Hepatocyte (in vitro differentiated cells): ENCODE measurements around the gene SLC4A5. TPM values are rescaled to one million over a fixed set of nuclear protein-coding genes. Genes with fewer than 3 reads are reported as not detected.

Experiments
- DNase-seq: peaks from one replicate; pipeline ENCODE4 v3.0.0-alpha.2; 2016; ENCODE audit warnings: low spot score
- H2AFZ ChIP-seq: fragments of 200-600 bp; sonication (generic); 2 replicates; pipeline ENCODE4 v1.6.0; 2016; ENCODE audit warnings: antibody characterized with exemption, mild to moderate bottlenecking
- H3K27ac ChIP-seq: fragments of 200-600 bp; sonication (generic); 2 replicates; pipeline ENCODE4 v1.5.1; 2016; ENCODE audit warnings: mild to moderate bottlenecking
- H3K27me3 ChIP-seq: fragments of 200-600 bp; sonication (generic); 2 replicates; pipeline ENCODE4 v1.6.1; 2016
- H3K36me3 ChIP-seq: fragments of 200-600 bp; sonication (generic); replicated peaks from 2 replicates; pipeline ENCODE4 v1.5.1; 2016; ENCODE audit warnings: low read depth; ENCODE audit not compliant: insufficient read depth
- H3K4me1 ChIP-seq: fragments of 200-600 bp; sonication (generic); 2 replicates; pipeline ENCODE4 v1.5.1; 2016; ENCODE audit warnings: mild to moderate bottlenecking, moderate library complexity; ENCODE audit not compliant: insufficient read depth
- H3K4me2 ChIP-seq: fragments of 200-600 bp; sonication (generic); 2 replicates; pipeline ENCODE4 v1.6.0; 2016
- H3K4me3 ChIP-seq: fragments of 200-600 bp; sonication (generic); 2 replicates; pipeline ENCODE4 v1.5.1; 2016; ENCODE audit warnings: mild to moderate bottlenecking
- H3K79me2 ChIP-seq: fragments of 200-600 bp; sonication (generic); 2 replicates; pipeline ENCODE4 v1.6.0; 2017; ENCODE audit warnings: mild to moderate bottlenecking
- H3K9me2 ChIP-seq: fragments of 200-600 bp; sonication (generic); replicated peaks from 2 replicates; pipeline ENCODE4 v1.6.0; 2017; ENCODE audit warnings: mild to moderate bottlenecking; ENCODE audit not compliant: insufficient read depth
- H3K9me3 ChIP-seq: fragments of 200-600 bp; sonication (generic); 2 replicates; pipeline ENCODE4 v1.5.1; 2016; ENCODE audit warnings: low read depth, mild to moderate bottlenecking
- H4K20me1 ChIP-seq: fragments of 200-600 bp; sonication (generic); 2 replicates; pipeline ENCODE4 v1.6.0; 2016; ENCODE audit warnings: mild to moderate bottlenecking; ENCODE audit not compliant: insufficient read depth, poor library complexity, severe bottlenecking
- CTCF ChIP-seq: fragments of 200-600 bp; sonication (generic); IDR thresholded peaks from 2 replicates; pipeline ENCODE4 v1.5.1; 2016; ENCODE audit warnings: antibody characterized with exemption, mild to moderate bottlenecking; ENCODE audit not compliant: poor library complexity
- EZH2 ChIP-seq: fragments of 200-600 bp; sonication (generic); IDR thresholded peaks from 2 replicates; pipeline ENCODE4 v1.6.1; 2016; ENCODE audit warnings: antibody characterized with exemption, mild to moderate bottlenecking, borderline replicate concordance
- EZH2phosphoT487 ChIP-seq: fragments of 200-600 bp; sonication (generic); IDR thresholded peaks from one replicate; pipeline ENCODE4 v1.6.1; 2018; ENCODE audit warnings: antibody characterized with exemption, mild to moderate bottlenecking, low read depth, moderate library complexity; ENCODE audit not compliant: unreplicated experiment, severe bottlenecking
- WGBS: methylation state at CpG from one replicate; pipeline ENCODE4 v1.1.6; 2016; ENCODE audit warnings: low lambda C conversion rate; ENCODE audit errors: missing lambda C conversion rate; 5-methylcytosine and 5-hydroxymethylcytosine counted together
- polyA plus RNA-seq: library from polyadenylated mRNA; unstranded; fragments of >200 nt; fragmentation: Nextera tagmentation; extraction: Ambion mirVana; gene quantifications from 2 replicates; pipeline ENCODE4 v1.2.1, GENCODE V29; 2016
- total RNA-seq: library from RNA; depleted of rRNA; stranded (reverse); fragments of >200 nt; gene quantifications from 2 replicates; pipeline ENCODE4 v1.2.3, GENCODE V29; 2014

Gene SLC4A5
- total and polyA plus RNA-seq, 2 experiments from 2014 or later, result 0.28 to 1.5 TPM

GRCh38 chr2:74264281-74264680 lies 78.9 kb downstream of the SLC4A5 start:
- H3K79me2 ChIP-seq, result no peaks in the 10 kb centered on the region
- WGBS, result 61% methylated on average over 1 of the region's 1 CpG
- TF ChIP-seq EZH2, result no peak
- no peak for TF ChIP-seq EZH2phosphoT487
- no peak for TF ChIP-seq CTCF

GRCh38 chr2:74262681-74263080 lies 80.5 kb downstream of the SLC4A5 start:
- H3K27me3 ChIP-seq, result no peaks in the 10 kb centered on the region
- H2AFZ ChIP-seq, result no peak overlapping the region
- no peak for DNase-seq
- no peak overlapping the region for H3K4me3 ChIP-seq
- no peaks in the 10 kb centered on the region for H3K9me2 ChIP-seq
- no peaks in the 10 kb centered on the region for H3K79me2 ChIP-seq
- TF ChIP-seq EZH2phosphoT487 (no peak), EZH2 (no peak), CTCF (no peak)
- no peaks in the 10 kb centered on the region for H3K36me3 ChIP-seq
- H3K9me3 ChIP-seq, result no peaks in the 10 kb centered on the region
- H3K4me1 ChIP-seq, result no peaks in the 10 kb centered on the region
- H3K4me2 ChIP-seq, result no peak overlapping the region
- H4K20me1 ChIP-seq, result no peaks in the 10 kb centered on the region
- 94% methylated on average over 6 of the region's 6 CpGs for WGBS
- H3K27ac ChIP-seq, result no peak overlapping the region

More at GRCh38 chr2:74264281-74264680, 78.9 kb downstream of the SLC4A5 start:
- H3K9me2 ChIP-seq, result no peaks in the 10 kb centered on the region
- H4K20me1 ChIP-seq, result no peaks in the 10 kb centered on the region
- H3K4me1 ChIP-seq, result no peaks in the 10 kb centered on the region
- no peak overlapping the region for H3K27ac ChIP-seq
- H3K27me3 ChIP-seq, result no peaks in the 10 kb centered on the region
- H3K9me3 ChIP-seq, result no peaks in the 10 kb centered on the region
- no peaks in the 10 kb centered on the region for H3K36me3 ChIP-seq
- DNase-seq, result no peak
- H3K4me2 ChIP-seq, result no peak overlapping the region
- H3K4me3 ChIP-seq, result no peak overlapping the region
- no peak overlapping the region for H2AFZ ChIP-seq

- peak; percentile 62 for TF ChIP-seq CTCF
- no peak for TF ChIP-seq EZH2phosphoT487
- Histone ChIP-seq H3K9me2 (no peaks in the 10 kb centered on the region), H4K20me1 (no peaks in the 10 kb centered on the region), H3K36me3 (no peaks in the 10 kb centered on the region), H3K9me3 (no peaks in the 10 kb centered on the region), H3K27ac (no peak overlapping the region), H2AFZ (no peak overlapping the region), H3K79me2 (no peaks in the 10 kb centered on the region), H3K4me3 (no peak overlapping the region), H3K27me3 (no peaks in the 10 kb centered on the region), H3K4me1 (no peaks in the 10 kb centered on the region), H3K4me2 (no peak overlapping the region)
- WGBS, result 38% methylated on average over 6 of the region's 6 CpGs
- peak; percentile 48 for DNase-seq
Observed at GRCh38 chr2:74261204-74261864, 81.9 kb downstream of the SLC4A5 start.

GRCh38 chr2:74260495-74260894 lies 82.7 kb downstream of the SLC4A5 start:
- H3K4me3 ChIP-seq, result no peak overlapping the region
- no peak overlapping the region for H3K4me2 ChIP-seq
- H3K79me2 ChIP-seq, result no peaks in the 10 kb centered on the region
- no peaks in the 10 kb centered on the region for H3K9me2 ChIP-seq
- DNase-seq, result no peak
- no peak overlapping the region for H3K27ac ChIP-seq
- WGBS, result 77% methylated on average over 2 of the region's 2 CpGs
- H3K36me3 ChIP-seq, result no peaks in the 10 kb centered on the region
- H3K4me1 ChIP-seq, result no peaks in the 10 kb centered on the region
- no peaks in the 10 kb centered on the region for H3K27me3 ChIP-seq
- TF ChIP-seq EZH2phosphoT487 (no peak), EZH2 (no peak), CTCF (no peak)
- H2AFZ ChIP-seq, result no peak overlapping the region
- H4K20me1 ChIP-seq, result no peaks in the 10 kb centered on the region
- no peaks in the 10 kb centered on the region for H3K9me3 ChIP-seq
